Measurements from ENCODE around the gene TPT1.

- no peak for TF ChIP-seq SMC3 (IDR thresholded peaks at IDR 0.05; ENCODE audit: low read depth, low read length)
- TF ChIP-seq, protein P1, sequence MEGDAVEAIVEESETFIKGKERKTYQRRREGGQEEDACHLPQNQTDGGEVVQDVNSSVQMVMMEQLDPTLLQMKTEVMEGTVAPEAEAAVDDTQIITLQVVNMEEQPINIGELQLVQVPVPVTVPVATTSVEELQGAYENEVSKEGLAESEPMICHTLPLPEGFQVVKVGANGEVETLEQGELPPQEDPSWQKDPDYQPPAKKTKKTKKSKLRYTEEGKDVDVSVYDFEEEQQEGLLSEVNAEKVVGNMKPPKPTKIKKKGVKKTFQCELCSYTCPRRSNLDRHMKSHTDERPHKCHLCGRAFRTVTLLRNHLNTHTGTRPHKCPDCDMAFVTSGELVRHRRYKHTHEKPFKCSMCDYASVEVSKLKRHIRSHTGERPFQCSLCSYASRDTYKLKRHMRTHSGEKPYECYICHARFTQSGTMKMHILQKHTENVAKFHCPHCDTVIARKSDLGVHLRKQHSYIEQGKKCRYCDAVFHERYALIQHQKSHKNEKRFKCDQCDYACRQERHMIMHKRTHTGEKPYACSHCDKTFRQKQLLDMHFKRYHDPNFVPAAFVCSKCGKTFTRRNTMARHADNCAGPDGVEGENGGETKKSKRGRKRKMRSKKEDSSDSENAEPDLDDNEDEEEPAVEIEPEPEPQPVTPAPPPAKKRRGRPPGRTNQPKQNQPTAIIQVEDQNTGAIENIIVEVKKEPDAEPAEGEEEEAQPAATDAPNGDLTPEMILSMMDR (IDR thresholded peaks at IDR 0.05): no peak
- no peak for TF ChIP-seq FOXJ3 (CRISPR knock-in tag; IDR thresholded peaks at IDR 0.05)
- no peak for TF ChIP-seq ELF1 (IDR thresholded peaks at IDR 0.05)
- no peak for TF ChIP-seq JUND (IDR thresholded peaks at IDR 0.05)
- TF ChIP-seq, protein P2, sequence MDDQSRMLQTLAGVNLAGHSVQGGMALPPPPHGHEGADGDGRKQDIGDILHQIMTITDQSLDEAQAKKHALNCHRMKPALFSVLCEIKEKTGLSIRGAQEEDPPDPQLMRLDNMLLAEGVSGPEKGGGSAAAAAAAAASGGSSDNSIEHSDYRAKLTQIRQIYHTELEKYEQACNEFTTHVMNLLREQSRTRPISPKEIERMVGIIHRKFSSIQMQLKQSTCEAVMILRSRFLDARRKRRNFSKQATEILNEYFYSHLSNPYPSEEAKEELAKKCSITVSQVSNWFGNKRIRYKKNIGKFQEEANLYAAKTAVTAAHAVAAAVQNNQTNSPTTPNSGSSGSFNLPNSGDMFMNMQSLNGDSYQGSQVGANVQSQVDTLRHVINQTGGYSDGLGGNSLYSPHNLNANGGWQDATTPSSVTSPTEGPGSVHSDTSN (IDR thresholded peaks at IDR 0.05): no peak
- TF ChIP-seq, protein P3, sequence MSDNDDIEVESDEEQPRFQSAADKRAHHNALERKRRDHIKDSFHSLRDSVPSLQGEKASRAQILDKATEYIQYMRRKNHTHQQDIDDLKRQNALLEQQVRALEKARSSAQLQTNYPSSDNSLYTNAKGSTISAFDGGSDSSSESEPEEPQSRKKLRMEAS (IDR thresholded peaks at IDR 0.05; ENCODE audit: low read depth): no peak
- TF ChIP-seq RCOR1 (IDR thresholded peaks at IDR 0.05; ENCODE audit: low read length): no peak
- no peak for TF ChIP-seq RXRA (IDR thresholded peaks at IDR 0.05; ENCODE audit: borderline replicate concordance, low read depth)
Observed at GRCh38 chr13:45300190-45300985, 40.6 kb downstream of the TPT1 start.
